NCI-H1694 treated with DMSO at 0.1 percent for 48 hours (cell line): ENCODE measurements around the gene GAMT.

ENCODE experiments used
- DNase-seq: peaks from one replicate; lab custom pipeline; 2025; lab: John Stamatoyannopoulos, UW

GAMT gene

GRCh38 chr19:1399745-1400144, 1.6 kb downstream of the GAMT start:
- no peak for DNase-seq

- no peak for DNase-seq
Observed at GRCh38 chr19:1399079-1399478, 2.3 kb downstream of the GAMT start.

GRCh38 chr19:1397838-1398237, 3.5 kb downstream of the GAMT start:
- no peak for DNase-seq

GRCh38 chr19:1396768-1397679, 4.3 kb downstream of the GAMT start:
- no peak for DNase-seq

- DNase-seq = no peak
Observed at GRCh38 chr19:1396019-1396767, 5.1 kb downstream of the GAMT start.

- no peak for DNase-seq
Observed at GRCh38 chr19:1395194-1396018, 5.9 kb downstream of the GAMT start.

GRCh38 chr19:1394252-1395193, 6.8 kb downstream of the GAMT start:
- DNase-seq = no peak

GRCh38 chr19:1393841-1394240, 7.5 kb downstream of the GAMT start:
- no peak for DNase-seq

GRCh38 chr19:1392939-1393530, 8.3 kb downstream of the GAMT start:
- DNase-seq = no peak

- DNase-seq = no peak
Observed at GRCh38 chr19:1392407-1392806, 8.9 kb downstream of the GAMT start.

- DNase-seq = no peak
Observed at GRCh38 chr19:1390890-1391423, 10.4 kb downstream of the GAMT start.

GRCh38 chr19:1389033-1389940, 12.1 kb downstream of the GAMT start:
- no peak for DNase-seq

- no peak for DNase-seq
Observed at GRCh38 chr19:1388637-1389026, 12.7 kb downstream of the GAMT start.

- DNase-seq = no peak
Observed at GRCh38 chr19:1387684-1388636, 13.4 kb downstream of the GAMT start.

GRCh38 chr19:1386945-1387683, 14.2 kb downstream of the GAMT start:
- DNase-seq = no peak

GRCh38 chr19:1385816-1386215, 15.5 kb downstream of the GAMT start:
- DNase-seq = no peak

GRCh38 chr19:1384478-1385110, 16.7 kb downstream of the GAMT start:
- no peak for DNase-seq
